Left ventricle myocardium superior (tissue), 1 donor: ENCODE results near the gene FAF2. TPM values are rescaled to one million over a fixed set of nuclear protein-coding genes. Genes with fewer than 3 reads are reported as not detected.
A peak's percentile ranks its signal among the peaks of the same experiment; 100 is the strongest.
"Not testable (repeated sequence)": the region's sequence is repeated elsewhere in the genome, so short reads cannot be mapped to it uniquely, and the experiment has no call there.

Experiments used
- ATAC-seq: fragments of 200-7000 bp; cut with Tn5 transposase; one replicate; pipeline ENCODE4 v1.9.1; 2020; ENCODE audit warnings: mild to moderate bottlenecking, moderate library complexity
- DNase-seq: peaks from one replicate; pipeline ENCODE4 v3.0.0-alpha.2; 2020
- intact Hi-C: fragments of 100-400 bp; cut with micrococcal nuclease; formaldehyde crosslinking; loops from one replicate; pipeline ENCODE4 v1.11.0; 2022
- total RNA-seq: library from RNA; stranded (reverse); fragmentation: NEBNext Ultra II Directional; extraction: Animal tissue kit (Norgen Biotek cat#: 25700); gene quantifications from one replicate; pipeline ENCODE4 v1.2.1, GENCODE V29; 2021
- donor health status: DM: no; HTN: yes; CAD: no; lungs with severe emphysema.

FAF2 gene
- total RNA-seq, 1 donor from 2014 or later, result 16.2 TPM

GRCh38 chr5:176446884-176447590 lies 1.1 kb upstream of the FAF2 start:
- no peak for DNase-seq
- intact Hi-C loops, result no loop called here
- ATAC-seq, result peak; percentile 4

- peak; percentile 45 for ATAC-seq
- intact Hi-C loops, result no loop called here
- DNase-seq, result peak; percentile 71
Measured at GRCh38 chr5:176447591-176447977, 601 bp upstream of the FAF2 start.

- DNase-seq, result no peak
- no peak for ATAC-seq
- intact Hi-C loops, result no loop called here
Measured at GRCh38 chr5:176450077-176450476, 1.9 kb downstream of the FAF2 start.

DNA sequence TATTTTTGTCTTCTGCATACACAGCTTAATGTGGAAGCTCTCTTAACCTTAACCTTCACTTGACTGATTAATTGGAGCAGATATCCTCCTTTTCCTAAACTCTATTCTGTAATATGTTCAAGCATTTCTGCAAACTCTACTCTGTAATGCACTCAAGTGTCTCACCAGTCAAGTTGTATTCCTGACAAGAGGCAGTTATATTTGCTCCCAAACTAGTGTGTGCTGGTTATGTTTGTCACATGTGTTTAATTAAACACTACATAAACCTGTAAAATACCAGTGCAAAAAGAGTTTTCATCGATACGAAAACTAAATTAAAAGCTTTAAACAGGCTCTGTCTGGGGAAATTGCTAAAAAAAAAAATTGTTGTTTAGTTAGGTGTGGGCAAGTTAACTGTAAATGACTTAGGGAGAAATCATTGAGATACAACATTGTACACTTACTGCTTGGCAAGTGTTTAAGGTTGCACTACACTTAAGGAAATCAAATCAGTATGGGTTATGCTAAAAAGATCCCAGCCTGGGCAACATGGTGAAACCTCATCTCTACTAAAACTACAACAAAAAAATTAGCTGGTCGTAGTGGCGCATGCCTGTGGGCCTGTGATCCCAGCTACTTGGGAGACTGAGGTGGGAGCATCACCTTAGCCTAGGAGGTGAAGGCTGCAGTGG lies 6.7 kb downstream of the FAF2 start:
- ATAC-seq (no peak), DNase-seq (no peak)
- intact Hi-C loops, result no loop called here

GRCh38 chr5:176458904-176459561 lies 10.8 kb downstream of the FAF2 start:
- ATAC-seq, result no peak
- intact Hi-C loops, result no loop called here
- no peak for DNase-seq

DNA sequence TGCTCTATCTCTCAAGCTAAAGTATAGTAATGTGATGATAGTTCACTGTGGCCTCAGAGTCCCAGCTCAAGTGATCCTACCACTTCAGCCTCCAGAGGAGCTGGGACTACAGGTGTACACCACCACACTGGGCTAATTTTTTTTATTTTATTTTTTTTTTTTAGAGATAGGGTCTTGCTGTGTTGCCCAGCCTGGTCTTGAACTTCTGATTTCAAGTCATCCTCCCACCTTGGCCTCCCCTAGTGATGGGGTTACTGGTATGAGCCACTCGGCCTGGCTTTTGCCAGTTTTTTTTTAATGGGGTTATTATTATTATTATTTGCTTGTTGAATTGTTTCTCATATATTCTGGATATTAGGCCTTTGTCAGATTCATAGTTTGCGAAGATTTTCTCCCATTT lies 13.2 kb downstream of the FAF2 start:
- DNase-seq (no peak), ATAC-seq (no peak)
- intact Hi-C loops, result no loop called here

GRCh38 chr5:176463113-176463764 lies 15.1 kb downstream of the FAF2 start:
- no peak for ATAC-seq
- no peak for DNase-seq
- intact Hi-C loops, result no loop called here

GRCh38 chr5:176466245-176466871 lies 18.2 kb downstream of the FAF2 start:
- intact Hi-C loops, result no loop called here
- no peak for DNase-seq

DNA sequence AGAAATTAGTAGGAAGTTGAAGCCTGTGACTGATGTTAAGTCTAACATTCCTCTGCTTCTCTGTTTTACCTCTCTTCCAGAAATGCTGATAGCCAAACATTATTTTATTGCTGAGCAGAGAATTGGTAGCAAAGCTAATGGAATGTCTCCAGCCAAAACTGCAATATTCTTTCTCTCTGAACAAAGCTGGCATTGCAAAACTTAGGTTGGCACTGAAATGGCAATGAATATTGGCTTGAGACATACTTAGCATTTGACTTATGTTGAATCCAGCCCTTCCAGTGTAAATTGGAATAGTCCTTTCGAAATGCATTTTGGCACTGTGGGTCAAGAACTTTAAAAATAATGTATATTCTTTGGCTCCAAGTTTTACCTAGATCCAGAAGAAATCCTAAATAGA lies 21.1 kb downstream of the FAF2 start:
- DNase-seq (no peak), ATAC-seq (no peak)
- intact Hi-C loops, result no loop called here

More at GRCh38 chr5:176466245-176466871, 18.2 kb downstream of the FAF2 start:
- ATAC-seq, result no peak

DNA sequence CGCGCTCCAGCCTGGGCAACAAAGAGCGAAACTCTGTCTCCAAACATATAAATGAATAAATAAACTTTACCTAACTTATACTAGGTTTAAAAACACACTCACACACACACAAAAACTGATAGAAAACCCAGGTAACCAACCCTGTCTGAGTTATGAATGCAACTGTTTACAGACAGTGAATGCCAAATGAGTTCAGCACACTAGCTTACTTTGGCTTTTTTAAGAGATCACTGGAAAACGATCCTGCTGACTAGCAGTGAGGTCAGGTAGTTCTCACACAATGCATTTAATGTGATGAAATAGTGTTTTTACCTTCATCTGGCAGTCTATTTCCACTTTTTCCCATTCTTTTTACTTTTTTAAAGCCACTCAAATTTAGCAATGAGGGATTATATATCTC lies 22.4 kb downstream of the FAF2 start:
- no peak for DNase-seq
- no peak for ATAC-seq
- intact Hi-C loops, result no loop called here

GRCh38 chr5:176471098-176471497 lies 22.9 kb downstream of the FAF2 start:
- DNase-seq, result no peak
- intact Hi-C loops, result no loop called here
- no peak for ATAC-seq

GRCh38 chr5:176473335-176474006 lies 25.3 kb downstream of the FAF2 start:
- DNase-seq (no peak), ATAC-seq (no peak)
- intact Hi-C loops, result no loop called here

DNA sequence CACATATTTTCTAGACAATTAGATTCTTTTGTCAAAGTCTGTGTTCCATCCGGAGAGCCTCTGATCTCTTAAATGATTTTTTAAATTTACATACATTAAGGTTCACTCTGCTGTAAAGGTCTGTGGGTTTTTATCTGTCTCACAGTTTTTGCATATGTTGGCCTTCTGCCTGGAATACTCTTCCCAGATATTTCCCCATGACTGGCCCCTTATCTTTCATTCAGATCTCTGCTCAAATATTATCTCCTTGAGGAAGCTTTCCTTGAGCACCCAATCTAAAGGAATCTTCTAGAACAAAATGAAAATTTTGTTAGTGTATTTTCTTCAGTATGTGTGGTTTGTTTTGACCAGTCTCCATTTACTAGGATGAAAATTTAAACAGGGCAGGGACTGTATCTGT lies 26.3 kb downstream of the FAF2 start:
- ATAC-seq (no peak), DNase-seq (no peak)
- intact Hi-C loops, result no loop called here

GRCh38 chr5:176481711-176482110 lies 33.5 kb downstream of the FAF2 start:
- intact Hi-C loops, result no loop called here
- DNase-seq (no peak), ATAC-seq (no peak)

DNA sequence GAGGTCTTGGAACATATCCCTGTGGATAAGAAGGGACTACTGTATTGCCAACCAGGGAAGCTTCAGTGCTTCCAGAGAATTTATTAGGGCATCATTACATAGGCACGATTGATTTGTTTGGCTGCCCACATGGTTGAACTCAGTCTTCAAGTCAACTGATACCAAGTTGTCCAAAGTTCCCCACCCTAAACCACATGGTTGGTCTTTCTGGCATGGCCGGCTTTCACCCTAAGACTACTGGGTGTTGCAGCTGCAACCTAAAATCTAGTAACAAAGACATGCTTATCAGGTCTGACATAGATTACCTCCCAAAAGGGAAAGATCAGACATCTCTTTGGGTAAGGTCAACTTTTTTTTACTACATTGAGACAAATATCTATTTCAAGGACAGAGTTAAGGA lies 37.0 kb downstream of the FAF2 start:
- intact Hi-C loops, result no loop called here
- ATAC-seq (no peak), DNase-seq (no peak)

DNA sequence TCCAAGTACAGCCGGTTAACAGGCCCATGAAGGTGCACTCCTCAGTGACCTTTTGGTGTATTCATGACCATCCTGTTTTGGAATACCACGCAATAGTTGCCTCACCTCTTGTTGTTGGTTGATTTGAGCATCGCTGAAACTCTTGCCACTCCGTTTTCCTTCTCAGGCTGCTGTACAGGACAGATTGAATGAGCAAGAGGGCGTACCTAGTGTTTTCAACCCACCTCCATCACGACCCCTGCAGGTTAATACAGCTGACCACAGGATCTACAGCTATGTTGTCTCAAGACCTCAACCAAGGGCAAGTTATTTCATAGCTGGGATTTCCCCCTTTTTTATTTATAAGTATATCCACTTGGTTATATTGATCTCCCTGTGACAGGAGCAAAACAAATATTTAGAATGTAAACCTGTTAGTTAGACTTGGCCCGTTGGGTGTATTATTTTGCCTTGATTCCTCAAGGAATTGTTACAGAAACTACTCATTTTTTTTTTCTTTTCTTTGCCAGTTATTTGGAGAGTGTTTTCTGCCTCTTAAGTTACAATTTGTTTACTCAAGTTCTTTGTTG lies 38.1 kb downstream of the FAF2 start:
- DNase-seq, result no peak
- intact Hi-C loops, result no loop called here
- no peak for ATAC-seq

DNA sequence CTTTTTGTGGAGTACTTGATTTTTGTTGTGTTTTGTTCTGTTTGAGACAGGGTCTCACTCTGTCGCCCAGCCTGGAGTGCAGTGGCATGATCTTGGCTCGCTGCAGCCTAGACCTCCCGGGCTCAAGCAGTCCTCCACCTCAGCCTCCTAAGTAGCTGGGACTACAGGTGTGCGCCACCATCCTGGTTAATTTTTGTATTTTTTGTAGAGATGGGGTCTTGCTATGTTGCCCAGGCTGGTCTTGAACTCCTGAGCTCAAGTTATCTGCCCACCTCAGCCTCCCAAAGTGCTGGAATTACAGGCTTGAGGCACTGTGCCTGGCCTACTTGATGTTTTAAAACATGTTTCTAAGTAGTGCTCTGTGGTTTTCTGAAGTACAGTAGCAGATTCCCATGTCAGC lies 39.0 kb downstream of the FAF2 start:
- DNase-seq, intact Hi-C loops, ATAC-seq: not testable (repeated sequence)

DNA sequence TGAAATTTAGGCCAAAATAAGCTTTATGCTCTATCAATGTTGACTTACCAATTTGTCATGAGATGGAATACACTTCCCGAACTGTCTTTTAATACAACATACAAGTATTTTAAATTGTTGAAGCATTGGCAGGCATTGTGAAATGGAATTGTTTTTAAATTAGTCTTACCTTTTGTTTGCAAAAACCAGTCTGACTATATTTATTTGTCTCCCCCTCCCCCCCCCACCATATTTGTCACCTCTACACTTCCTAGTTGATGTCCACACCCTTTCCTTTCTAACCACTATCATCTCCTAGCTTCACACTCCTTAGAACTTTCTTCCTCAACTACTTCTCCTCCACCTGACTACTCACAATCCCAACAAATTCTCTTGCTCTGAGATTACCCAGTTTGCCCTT lies 40.9 kb downstream of the FAF2 start:
- intact Hi-C loops, result no loop called here
- DNase-seq (no peak), ATAC-seq (no peak)

DNA sequence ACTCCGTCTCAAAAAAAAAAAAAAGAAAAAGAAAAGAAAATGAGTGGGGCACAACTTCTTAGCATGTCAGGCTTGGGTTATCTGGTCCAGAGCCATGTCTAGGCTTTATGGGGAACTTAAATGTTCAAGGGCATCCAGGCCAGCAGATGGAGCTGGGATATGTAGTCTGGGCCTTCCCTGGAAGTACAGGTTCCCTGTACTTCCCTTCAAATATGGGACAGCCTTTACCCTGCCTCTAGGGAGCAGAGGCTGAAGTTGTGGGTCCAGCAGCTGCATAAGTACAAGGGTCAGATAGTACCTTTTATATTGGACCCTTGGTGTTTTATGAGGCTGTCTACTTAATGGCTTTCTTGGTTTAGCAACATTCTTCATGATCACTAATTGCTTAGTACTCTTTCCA lies 42.1 kb downstream of the FAF2 start:
- intact Hi-C loops, result no loop called here
- ATAC-seq, result no peak

More for the DNA sequence above, 42.1 kb downstream of the FAF2 start:
- DNase-seq, result no peak
